Spleen (tissue), 11 donors: Measurements from ENCODE around the gene PIK3R3. TPM values are rescaled to one million over a fixed set of nuclear protein-coding genes. Genes with fewer than 3 reads are reported as not detected.
A peak's percentile ranks its signal among the peaks of the same experiment; 100 is the strongest.

Source experiments
- DNase-seq: peaks from one replicate; pipeline ENCODE4 v3.0.0-alpha.2; 2020
- H3K27ac ChIP-seq, 8 donors: fragments of 200-600 bp; sonication (generic) in 7 of 8; 1 replicate in 4 of 8; 2 replicates in 4 of 8; pipeline versions ENCODE4 v1.5.0 to v1.8.0; 2016 to 2021; ENCODE audit warnings: inconsistent platforms in 4 of 8, mild to moderate bottlenecking in 4 of 8, moderate library complexity in 1 of 8
- H3K27me3 ChIP-seq, 7 donors: fragments of 200-600 bp; sonication (generic) in 6 of 7; replicated peaks in 1 of 7; 1 replicate in 4 of 7; 2 replicates in 3 of 7; pipeline versions ENCODE4 v1.5.0 to v1.8.0; 2016 to 2021; ENCODE audit warnings: inconsistent platforms in 3 of 7, mild to moderate bottlenecking in 1 of 7
- H3K36me3 ChIP-seq, 6 donors: fragments of 200-600 bp; sonication (generic) in 5 of 6; 1 replicate in 4 of 6; 2 replicates in 2 of 6; pipeline versions ENCODE4 v1.5.0 to v1.8.0; 2016 to 2021; ENCODE audit warnings: inconsistent platforms in 2 of 6
- H3K4me1 ChIP-seq, 6 donors: fragments of 200-600 bp; sonication (generic) in 5 of 6; 1 replicate in 3 of 6; 2 replicates in 3 of 6; pipeline versions ENCODE4 v1.5.0 to v1.8.0; 2016 to 2021; ENCODE audit warnings: inconsistent platforms in 3 of 6
- H3K4me3 ChIP-seq, 8 donors: fragments of 200-600 bp; sonication (generic) in 7 of 8; 1 replicate in 4 of 8; 2 replicates in 4 of 8; pipeline versions ENCODE4 v1.5.0 to v1.8.0; 2016 to 2021; ENCODE audit warnings: inconsistent platforms in 4 of 8, mild to moderate bottlenecking in 4 of 8, moderate library complexity in 2 of 8
- H3K9me3 ChIP-seq, 8 donors: fragments of 200-600 bp; sonication (generic) in 7 of 8; 1 replicate in 4 of 8; 2 replicates in 4 of 8; pipeline versions ENCODE4 v1.5.0 to v1.8.0; 2016 to 2021; ENCODE audit warnings: inconsistent platforms in 4 of 8
- POLR2A ChIP-seq, 3 donors: fragments of 450-650 bp; IDR thresholded peaks; one replicate each; pipeline ENCODE4 v1.5.1; 2017; ENCODE audit warnings: antibody characterized with exemption in 3 of 3, mild to moderate bottlenecking in 1 of 3
- POLR2AphosphoS5 ChIP-seq, 3 donors: sonication (generic); formaldehyde crosslinking; IDR thresholded peaks; one replicate each; pipeline ENCODE4 v1.5.1; 2017; ENCODE audit warnings: antibody characterized with exemption in 3 of 3
- WGBS, 5 donors: extraction: QIAGEN DNeasy Blood & Tissue Kit in 3 of 5; methylation state at CpG; one replicate each; pipeline versions ENCODE4 v1.1.5 to v1.1.7; 2013 to 2018; 5-methylcytosine and 5-hydroxymethylcytosine counted together
- intact Hi-C: fragments of 100-400 bp; cut with DNase I; formaldehyde crosslinking; loops from one replicate; pipeline ENCODE4 v1.15.0; 2023; ENCODE audit warnings: low total_unique reads
- polyA plus RNA-seq, 3 donors: library from polyadenylated mRNA; stranded (reverse); fragments of 200-250 nt; gene quantifications; one replicate each; pipeline ENCODE4 v1.2.1, GENCODE V29; 2013
- total RNA-seq, 7 donors: library from RNA; depleted of rRNA in 3 of 7; stranded (reverse); fragments of >200 nt in 3 of 7; fragmentation: NEBNext Ultra II Directional in 4 of 7; extraction: Animal tissue kit (Norgen Biotek cat#: 25700) in 4 of 7; gene quantifications; one replicate each; pipeline versions ENCODE4 v1.1.0 to v1.2.1, GENCODE V29; 2016 to 2021
- TF ChIP-seq, protein P1 (sequence below), 11 experiments: fragments of 200-600 bp in 7 of 11; fragments of 450-650 bp in 4 of 11; sonication (generic) in 4 of 11; IDR thresholded peaks in 8 of 11; conservative IDR thresholded peaks in 3 of 11; 1 replicate in 7 of 11; 2 replicates in 4 of 11; pipeline versions ENCODE4 v1.4.0 to v1.8.0; 2016 to 2021; ENCODE audit warnings: antibody characterized with exemption in 11 of 11, inconsistent platforms in 4 of 11, mild to moderate bottlenecking in 1 of 11
- donor health status: healthy with polysubstance abuse.
- donor health status: DM: no; HTN: no; CAD: no; lungs with moderate emphysema.
- donor health status: DM: no; HTN: no; CAD: no.
- donor health status: Bipolar disorder and iron deficiency.
- donor health status: healthy.
- donor health status: DM: no; HTN: no; CAD: no.
- donor health status: DM: yes; HTN: yes; CAD: no.

Gene PIK3R3
- total and polyA plus RNA-seq, 10 donors = 3.1 to 45.9 (median 23.9) TPM

GRCh38 chr1:46070164-46070814, 62.1 kb downstream of the PIK3R3 start:
- no peak overlapping the region for H3K4me3 ChIP-seq
- intact Hi-C loops = no loop called here
- H3K27ac ChIP-seq = peak overlapping the region in 4 of 8 donors; percentile 1 to 58 (median 52)
- peaks cover 4 to 25% (median 13%) of the 10 kb centered on the region in 6 donors for H3K4me1 ChIP-seq
- no peaks in the 10 kb centered on the region for H3K27me3 ChIP-seq
- DNase-seq = no peak
- 47 to 68% (median 58%) methylated on average over 6 of the region's 6 CpGs for WGBS, 5 donors
- TF ChIP-seq POLR2AphosphoS5 (IDR thresholded peaks at IDR 0.05) (no peak), POLR2A (IDR thresholded peaks at IDR 0.05) (no peak)
- TF ChIP-seq, protein P1, sequence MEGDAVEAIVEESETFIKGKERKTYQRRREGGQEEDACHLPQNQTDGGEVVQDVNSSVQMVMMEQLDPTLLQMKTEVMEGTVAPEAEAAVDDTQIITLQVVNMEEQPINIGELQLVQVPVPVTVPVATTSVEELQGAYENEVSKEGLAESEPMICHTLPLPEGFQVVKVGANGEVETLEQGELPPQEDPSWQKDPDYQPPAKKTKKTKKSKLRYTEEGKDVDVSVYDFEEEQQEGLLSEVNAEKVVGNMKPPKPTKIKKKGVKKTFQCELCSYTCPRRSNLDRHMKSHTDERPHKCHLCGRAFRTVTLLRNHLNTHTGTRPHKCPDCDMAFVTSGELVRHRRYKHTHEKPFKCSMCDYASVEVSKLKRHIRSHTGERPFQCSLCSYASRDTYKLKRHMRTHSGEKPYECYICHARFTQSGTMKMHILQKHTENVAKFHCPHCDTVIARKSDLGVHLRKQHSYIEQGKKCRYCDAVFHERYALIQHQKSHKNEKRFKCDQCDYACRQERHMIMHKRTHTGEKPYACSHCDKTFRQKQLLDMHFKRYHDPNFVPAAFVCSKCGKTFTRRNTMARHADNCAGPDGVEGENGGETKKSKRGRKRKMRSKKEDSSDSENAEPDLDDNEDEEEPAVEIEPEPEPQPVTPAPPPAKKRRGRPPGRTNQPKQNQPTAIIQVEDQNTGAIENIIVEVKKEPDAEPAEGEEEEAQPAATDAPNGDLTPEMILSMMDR (IDR thresholded peaks at IDR 0.05 in 8 of 11, conservative IDR thresholded peaks at IDR 0.05 in 3 of 11) = no peak
- peaks cover 0 to 7% (median 0%) of the 10 kb centered on the region in 6 donors for H3K36me3 ChIP-seq
- H3K9me3 ChIP-seq = no peaks in the 10 kb centered on the region

DNA sequence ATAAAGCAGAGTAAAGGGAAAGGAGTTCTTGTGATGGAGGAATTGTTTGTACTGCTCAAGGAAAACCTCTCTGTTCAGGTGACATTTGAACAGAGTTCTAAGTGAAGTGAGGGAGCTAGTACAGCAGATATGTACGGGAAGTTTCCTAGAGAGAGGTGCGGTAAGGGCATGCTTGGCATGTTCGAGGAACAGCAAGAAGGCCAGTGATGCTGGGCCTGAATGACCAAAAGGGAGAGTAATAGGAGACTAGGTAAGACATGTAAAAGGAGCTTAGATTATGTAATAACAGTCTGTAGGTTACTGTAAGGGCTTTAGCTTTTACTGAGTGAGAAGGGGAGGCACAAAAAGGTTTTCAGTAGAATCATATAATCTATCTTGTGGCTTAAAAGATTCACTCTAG, 63.9 kb downstream of the PIK3R3 start:
- TF ChIP-seq POLR2AphosphoS5 (IDR thresholded peaks at IDR 0.05) (no peak), POLR2A (IDR thresholded peaks at IDR 0.05) (no peak)
- TF ChIP-seq, protein P1 (IDR thresholded peaks at IDR 0.05 in 8 of 11, conservative IDR thresholded peaks at IDR 0.05 in 3 of 11) = no peak
- peaks cover 0 to 5% (median 0%) of the 10 kb centered on the region in 6 donors for H3K36me3 ChIP-seq
- intact Hi-C loops = no loop called here
- H3K27ac ChIP-seq = no peak overlapping the region
- no peaks in the 10 kb centered on the region for H3K9me3 ChIP-seq
- no peak overlapping the region for H3K4me3 ChIP-seq
- 86 to 95% (median 93%) methylated on average over 3 of the region's 3 CpGs for WGBS, 5 donors
- no peak for DNase-seq
- H3K4me1 ChIP-seq = peaks cover 4 to 40% (median 22%) of the 10 kb centered on the region in 6 donors
- H3K27me3 ChIP-seq = no peaks in the 10 kb centered on the region

GRCh38 chr1:46067652-46068051, 64.8 kb downstream of the PIK3R3 start:
- TF ChIP-seq POLR2AphosphoS5 (IDR thresholded peaks at IDR 0.05) (no peak), POLR2A (IDR thresholded peaks at IDR 0.05) (no peak)
- TF ChIP-seq, protein P1 (IDR thresholded peaks at IDR 0.05 in 8 of 11, conservative IDR thresholded peaks at IDR 0.05 in 3 of 11) = no peak
- no peaks in the 10 kb centered on the region for H3K9me3 ChIP-seq
- no peak overlapping the region for H3K27ac ChIP-seq
- H3K4me1 ChIP-seq = peaks cover 4 to 48% (median 22%) of the 10 kb centered on the region in 6 donors
- H3K27me3 ChIP-seq = no peaks in the 10 kb centered on the region
- H3K4me3 ChIP-seq = no peak overlapping the region
- DNase-seq = no peak
- intact Hi-C loops = no loop called here
- no peaks in the 10 kb centered on the region for H3K36me3 ChIP-seq
- 68 to 88% (median 81%) methylated on average over 1 of the region's 1 CpG for WGBS, 5 donors

GRCh38 chr1:46065405-46065804, 67.0 kb downstream of the PIK3R3 start:
- Histone ChIP-seq H3K4me1 (peaks cover 4 to 47% (median 24%) of the 10 kb centered on the region in 6 donors), H3K27me3 (no peaks in the 10 kb centered on the region), H3K9me3 (no peaks in the 10 kb centered on the region), H3K36me3 (peaks cover 0 to 13% (median 0%) of the 10 kb centered on the region in 6 donors), H3K27ac (peak overlapping the region in 6 of 8 donors; percentile 37 to 62 (median 43)), H3K4me3 (no peak overlapping the region)
- no peak for TF ChIP-seq POLR2A (IDR thresholded peaks at IDR 0.05)
- TF ChIP-seq POLR2AphosphoS5 (IDR thresholded peaks at IDR 0.05) = no peak
- TF ChIP-seq, protein P1 (IDR thresholded peaks at IDR 0.05 in 8 of 11, conservative IDR thresholded peaks at IDR 0.05 in 3 of 11) = no peak
- intact Hi-C loops = no loop called here
- DNase-seq = no peak
